ENCODE data around the gene MTCL1.
"Not testable (repeated sequence)": the region's sequence is repeated elsewhere in the genome, so short reads cannot be mapped to it uniquely, and the experiment has no call there.

DNA sequence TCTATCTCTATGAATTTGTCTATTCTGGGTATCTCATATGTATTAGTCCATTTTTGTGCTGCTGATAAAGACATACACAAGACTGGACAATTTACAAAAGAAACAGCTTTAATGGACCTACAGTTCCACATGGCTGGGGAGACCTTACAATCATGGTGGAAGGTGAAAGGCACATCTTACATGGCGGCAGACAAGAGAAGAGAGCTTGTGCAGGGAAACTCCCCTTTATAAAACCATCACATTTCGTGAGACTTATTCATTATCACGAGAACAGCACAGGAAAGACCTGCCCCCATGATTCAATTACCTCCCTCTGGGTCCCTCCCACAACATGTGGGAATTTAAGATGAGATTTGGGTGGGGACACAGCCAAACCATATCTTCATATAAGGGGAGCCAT is 56.2 kb downstream of the MTCL1 start:
- TF ChIP-seq, protein P1, sequence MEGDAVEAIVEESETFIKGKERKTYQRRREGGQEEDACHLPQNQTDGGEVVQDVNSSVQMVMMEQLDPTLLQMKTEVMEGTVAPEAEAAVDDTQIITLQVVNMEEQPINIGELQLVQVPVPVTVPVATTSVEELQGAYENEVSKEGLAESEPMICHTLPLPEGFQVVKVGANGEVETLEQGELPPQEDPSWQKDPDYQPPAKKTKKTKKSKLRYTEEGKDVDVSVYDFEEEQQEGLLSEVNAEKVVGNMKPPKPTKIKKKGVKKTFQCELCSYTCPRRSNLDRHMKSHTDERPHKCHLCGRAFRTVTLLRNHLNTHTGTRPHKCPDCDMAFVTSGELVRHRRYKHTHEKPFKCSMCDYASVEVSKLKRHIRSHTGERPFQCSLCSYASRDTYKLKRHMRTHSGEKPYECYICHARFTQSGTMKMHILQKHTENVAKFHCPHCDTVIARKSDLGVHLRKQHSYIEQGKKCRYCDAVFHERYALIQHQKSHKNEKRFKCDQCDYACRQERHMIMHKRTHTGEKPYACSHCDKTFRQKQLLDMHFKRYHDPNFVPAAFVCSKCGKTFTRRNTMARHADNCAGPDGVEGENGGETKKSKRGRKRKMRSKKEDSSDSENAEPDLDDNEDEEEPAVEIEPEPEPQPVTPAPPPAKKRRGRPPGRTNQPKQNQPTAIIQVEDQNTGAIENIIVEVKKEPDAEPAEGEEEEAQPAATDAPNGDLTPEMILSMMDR (IDR thresholded peaks at IDR 0.05; ENCODE audit: borderline replicate concordance, extremely low read depth, low read length, poor library complexity, severe bottlenecking) = not testable (repeated sequence)
- not testable (repeated sequence) for TF ChIP-seq EZH2 (IDR thresholded peaks at IDR 0.05; ENCODE audit: borderline replicate concordance, low read depth, low read length, severe bottlenecking)
